GM12875 (cell line): ENCODE measurements around the gene CTPS1.

ENCODE experiments used
- H3K4me3 ChIP-seq: one replicate; pipeline ENCODE4 v1.5.1; 2011; ENCODE audit warnings: low read depth, low read length, control low read depth
- TF ChIP-seq, protein P1 (sequence below): IDR thresholded peaks from 2 replicates; pipeline ENCODE4 v1.5.1; 2011; ENCODE audit warnings: low read depth, mild to moderate bottlenecking, control low read depth, inconsistent platforms, low read length, moderate library complexity, borderline replicate concordance; ENCODE audit not compliant: insufficient read depth

CTPS1 gene

DNA sequence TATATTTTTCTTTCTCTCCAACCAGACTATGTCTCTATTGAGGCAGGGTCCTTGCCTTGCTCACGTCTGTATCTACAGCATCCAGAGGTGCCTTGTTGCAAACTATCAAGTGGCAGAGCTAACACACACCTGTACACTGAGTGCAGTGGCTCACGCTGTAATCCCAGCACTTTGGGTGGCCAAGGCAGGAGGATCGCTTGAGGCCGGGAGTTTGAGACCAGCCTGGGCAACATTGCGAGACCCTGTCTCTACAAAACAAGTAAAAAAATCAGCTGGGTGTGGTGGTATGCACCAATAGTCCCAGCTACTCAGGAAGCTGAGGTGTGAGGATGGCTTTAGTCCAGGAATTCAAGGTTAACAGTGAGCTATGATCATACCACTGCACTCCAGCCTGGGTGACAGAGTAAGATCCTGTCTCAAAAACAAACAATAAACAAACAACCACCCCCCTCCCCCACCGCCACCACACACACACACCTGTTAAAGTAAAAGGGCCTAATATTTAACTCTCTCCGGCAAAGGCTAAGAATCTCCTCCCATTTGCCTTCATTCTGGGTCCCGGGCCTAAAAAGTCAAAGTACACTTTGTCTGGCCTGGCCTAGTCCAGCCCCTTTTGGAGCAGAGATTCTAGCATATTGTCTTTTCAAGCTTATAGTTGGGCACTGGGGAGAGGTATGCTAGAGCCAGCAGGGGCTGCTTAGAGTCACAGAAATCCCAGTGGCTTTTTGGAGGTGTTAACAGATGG, 51.5 kb downstream of the CTPS1 start:
- H3K4me3 ChIP-seq, result no peak overlapping the region
- TF ChIP-seq, protein P1, sequence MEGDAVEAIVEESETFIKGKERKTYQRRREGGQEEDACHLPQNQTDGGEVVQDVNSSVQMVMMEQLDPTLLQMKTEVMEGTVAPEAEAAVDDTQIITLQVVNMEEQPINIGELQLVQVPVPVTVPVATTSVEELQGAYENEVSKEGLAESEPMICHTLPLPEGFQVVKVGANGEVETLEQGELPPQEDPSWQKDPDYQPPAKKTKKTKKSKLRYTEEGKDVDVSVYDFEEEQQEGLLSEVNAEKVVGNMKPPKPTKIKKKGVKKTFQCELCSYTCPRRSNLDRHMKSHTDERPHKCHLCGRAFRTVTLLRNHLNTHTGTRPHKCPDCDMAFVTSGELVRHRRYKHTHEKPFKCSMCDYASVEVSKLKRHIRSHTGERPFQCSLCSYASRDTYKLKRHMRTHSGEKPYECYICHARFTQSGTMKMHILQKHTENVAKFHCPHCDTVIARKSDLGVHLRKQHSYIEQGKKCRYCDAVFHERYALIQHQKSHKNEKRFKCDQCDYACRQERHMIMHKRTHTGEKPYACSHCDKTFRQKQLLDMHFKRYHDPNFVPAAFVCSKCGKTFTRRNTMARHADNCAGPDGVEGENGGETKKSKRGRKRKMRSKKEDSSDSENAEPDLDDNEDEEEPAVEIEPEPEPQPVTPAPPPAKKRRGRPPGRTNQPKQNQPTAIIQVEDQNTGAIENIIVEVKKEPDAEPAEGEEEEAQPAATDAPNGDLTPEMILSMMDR, result no peak

DNA sequence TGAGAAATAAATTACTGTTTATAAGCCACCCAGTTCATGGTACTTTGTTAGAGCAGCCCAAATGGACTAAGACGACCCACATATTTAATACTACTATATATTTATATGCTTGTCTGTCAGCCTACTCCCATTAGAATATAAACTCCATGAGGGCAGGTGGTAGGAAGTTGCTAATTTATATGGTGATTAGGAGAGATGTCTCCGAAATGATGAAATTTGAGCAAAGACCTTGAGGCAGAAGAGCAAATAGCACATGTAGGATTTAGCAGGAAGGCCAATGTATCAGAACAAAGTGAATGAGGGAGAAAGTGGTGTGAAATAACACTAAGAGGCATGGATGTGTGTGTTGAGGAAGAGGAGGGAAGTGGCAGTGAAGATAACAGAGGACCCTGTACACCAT, 52.7 kb downstream of the CTPS1 start:
- no peak overlapping the region for H3K4me3 ChIP-seq
- TF ChIP-seq, protein P1, result no peak

DNA sequence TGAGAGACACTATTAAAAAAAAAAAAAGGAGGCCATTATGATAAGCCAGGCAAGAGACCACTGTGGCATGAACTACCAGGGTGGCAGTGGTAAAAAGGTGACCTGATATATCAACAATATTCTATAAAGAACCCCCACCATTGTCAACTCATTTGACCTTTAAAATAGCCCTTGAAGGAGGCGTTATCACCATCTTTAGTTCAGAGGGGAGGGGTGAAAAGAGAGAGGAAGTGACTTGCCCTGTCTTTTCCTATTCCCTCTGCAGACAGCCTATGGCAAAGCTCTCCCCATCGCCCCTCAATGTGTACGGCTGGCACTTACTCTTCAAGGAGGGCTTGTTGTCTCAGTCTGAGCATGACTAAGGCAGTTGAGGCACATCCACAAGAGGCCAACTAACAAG, 53.8 kb downstream of the CTPS1 start:
- TF ChIP-seq, protein P1, result no peak
- no peak overlapping the region for H3K4me3 ChIP-seq

DNA sequence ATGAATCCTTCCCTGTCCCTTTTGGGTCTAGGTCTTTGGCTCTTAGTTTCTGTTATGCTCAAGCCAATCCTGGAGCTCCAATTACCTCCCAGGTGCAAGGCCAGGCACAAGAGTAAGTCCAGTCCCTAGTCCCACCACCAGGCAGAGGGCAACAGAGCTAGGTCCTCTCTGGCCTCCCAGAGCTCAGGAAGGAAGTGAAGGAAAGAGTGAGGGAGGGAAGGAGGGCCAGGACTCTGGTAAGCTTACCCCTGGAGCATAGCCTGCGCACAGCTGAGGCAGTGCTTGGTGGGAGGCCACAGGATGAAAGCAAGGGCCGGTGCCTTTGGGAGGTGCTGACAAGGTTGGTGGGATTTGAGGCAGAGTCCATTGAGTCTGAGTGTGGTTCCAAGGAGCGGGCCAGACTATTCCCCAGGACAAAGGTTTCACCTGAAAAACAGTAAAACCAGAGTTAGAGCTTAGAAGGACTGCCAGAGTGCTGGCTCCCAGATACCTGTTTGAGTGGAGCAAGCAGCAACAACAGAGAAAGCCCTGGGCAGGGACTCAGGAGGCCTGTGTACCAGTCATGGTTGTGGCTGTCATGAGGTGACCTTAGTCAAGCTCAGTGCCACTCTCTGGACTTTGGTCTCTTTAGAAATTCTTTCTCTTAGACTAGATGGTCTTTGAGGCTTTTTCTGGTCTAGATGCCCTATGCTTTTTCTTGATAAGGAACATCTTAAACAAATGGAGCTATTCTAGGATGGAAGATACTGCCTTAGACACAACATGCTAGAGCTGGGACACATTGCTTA, 57.8 kb downstream of the CTPS1 start:
- TF ChIP-seq, protein P1, result no peak
- no peak overlapping the region for H3K4me3 ChIP-seq

DNA sequence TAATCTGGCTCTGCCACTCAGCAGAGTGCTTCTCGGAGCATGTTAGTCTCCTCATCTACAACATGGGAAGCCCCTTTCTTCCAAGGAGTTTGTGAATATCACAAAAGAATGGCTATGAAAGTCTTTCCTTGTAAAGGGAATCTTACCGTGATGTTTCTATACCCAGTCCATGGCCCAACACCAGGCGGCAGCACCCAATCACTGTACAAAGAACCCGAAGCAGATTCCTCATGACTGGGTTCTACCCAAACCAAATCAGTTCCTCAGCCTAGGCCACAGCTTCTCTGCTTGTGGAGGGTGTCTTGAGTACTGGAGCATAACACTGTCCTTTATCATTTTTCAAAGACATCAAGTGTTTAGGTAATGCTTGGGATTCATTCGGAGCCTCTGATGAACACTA, 58.6 kb downstream of the CTPS1 start:
- H3K4me3 ChIP-seq, result no peak overlapping the region
- TF ChIP-seq, protein P1, result no peak

DNA sequence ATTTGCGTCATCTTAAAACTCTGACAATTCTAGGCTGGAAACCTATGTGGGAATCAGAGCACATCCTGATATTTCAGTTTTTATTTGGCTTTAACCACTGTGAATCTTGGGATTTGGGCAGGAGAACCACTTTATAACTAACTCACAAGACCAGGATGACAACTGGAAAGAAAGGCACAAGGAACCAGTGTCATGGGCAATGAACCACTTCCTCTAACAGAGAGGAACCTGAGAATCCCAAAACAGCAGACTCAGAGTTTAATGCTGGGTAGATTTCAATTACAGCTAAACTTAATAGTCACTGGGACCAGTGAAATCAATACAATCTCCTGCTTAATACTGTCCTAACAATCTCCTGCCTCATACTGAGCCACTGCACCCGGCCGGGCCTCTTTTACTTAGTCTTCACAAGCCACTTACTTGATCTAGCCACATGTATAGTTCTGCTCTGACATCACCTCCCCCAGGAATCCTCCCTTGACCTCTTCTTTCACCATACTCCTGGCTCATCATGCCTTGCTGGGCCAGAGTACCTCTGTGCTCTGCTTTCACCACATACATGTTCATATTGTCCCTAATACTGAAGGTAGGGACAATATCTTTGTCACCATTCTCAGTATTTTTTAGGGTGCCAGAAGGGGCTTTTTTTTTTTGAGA, 62.2 kb downstream of the CTPS1 start:
- TF ChIP-seq, protein P1, result no peak
- H3K4me3 ChIP-seq, result no peak overlapping the region
